Hematopoietic multipotent progenitor cell treated with erythropoietin and hydrocortisone succinate and interleukin-3 and kit ligand, for 17 days (in vitro differentiated cells): ENCODE results near the gene GPR183.
A peak's percentile ranks its signal among the peaks of the same experiment; 100 is the strongest.
"Not testable (repeated sequence)": the region's sequence is repeated elsewhere in the genome, so short reads cannot be mapped to it uniquely, and the experiment has no call there.

ENCODE experiments used
- DNase-seq: peaks from one replicate; pipeline ENCODE4 v3.0.0-alpha.2; 2015; ENCODE audit warnings: low spot score

GPR183 gene

GRCh38 chr13:99269627-99270241, 37.5 kb downstream of the GPR183 start:
- DNase-seq: peak; percentile 53

GRCh38 chr13:99268822-99269221, 38.4 kb downstream of the GPR183 start:
- no peak for DNase-seq

GRCh38 chr13:99267927-99268326, 39.3 kb downstream of the GPR183 start:
- no peak for DNase-seq

GRCh38 chr13:99266827-99267226, 40.4 kb downstream of the GPR183 start:
- DNase-seq: no peak

GRCh38 chr13:99265821-99266426, 41.3 kb downstream of the GPR183 start:
- DNase-seq: peak; percentile 80

- DNase-seq: no peak
Measured at GRCh38 chr13:99265162-99265800, 41.9 kb downstream of the GPR183 start.

GRCh38 chr13:99264051-99264450, 43.1 kb downstream of the GPR183 start:
- DNase-seq: no peak

- no peak for DNase-seq
Measured at GRCh38 chr13:99263126-99263785, 43.9 kb downstream of the GPR183 start.

- no peak for DNase-seq
Measured at GRCh38 chr13:99261059-99261458, 46.1 kb downstream of the GPR183 start.

GRCh38 chr13:99260216-99260615, 47.0 kb downstream of the GPR183 start:
- DNase-seq: no peak

- no peak for DNase-seq
Measured at GRCh38 chr13:99258946-99259345, 48.3 kb downstream of the GPR183 start.

- no peak for DNase-seq
Measured at GRCh38 chr13:99258210-99258860, 48.9 kb downstream of the GPR183 start, which contains the start of gene GPR18. Gene GPR18, minus strand, starts transcription at chr13:99258379. Its CDS starts 2,507 bp downstream, at chr13:99255872.

GRCh38 chr13:99257291-99257690, 49.9 kb downstream of the GPR183 start:
- DNase-seq: no peak

GRCh38 chr13:99256709-99257108, 50.5 kb downstream of the GPR183 start:
- no peak for DNase-seq

GRCh38 chr13:99256283-99256682, 50.9 kb downstream of the GPR183 start:
- no peak for DNase-seq

- DNase-seq: no peak
Measured at GRCh38 chr13:99255271-99255670, 51.9 kb downstream of the GPR183 start.

- no peak for DNase-seq
Measured at GRCh38 chr13:99254830-99255229, 52.4 kb downstream of the GPR183 start.

- no peak for DNase-seq
Measured at GRCh38 chr13:99251921-99252320, 55.3 kb downstream of the GPR183 start.

GRCh38 chr13:99250982-99251825, 56.0 kb downstream of the GPR183 start:
- DNase-seq: no peak

- not testable (repeated sequence) for DNase-seq
Measured at GRCh38 chr13:99249606-99250005, 57.6 kb downstream of the GPR183 start.

GRCh38 chr13:99249178-99249577, 58.0 kb downstream of the GPR183 start:
- DNase-seq: not testable (repeated sequence)
